ENCODE measurements around the gene PTPRN2.

- TF ChIP-seq CTCF (IDR thresholded peaks at IDR 0.05) (no peak), EP300 (IDR thresholded peaks at IDR 0.05) (no peak), POLR2A (IDR thresholded peaks at IDR 0.05) (no peak)
These were observed 982.8 kb downstream of the PTPRN2 start for GRCh38 chr7:157604661-157605381.
